SH-SY5Y (cell line): ENCODE measurements around the gene BRS3.

ENCODE experiments used
- GATA2 ChIP-seq: IDR thresholded peaks from 2 replicates; pipeline ENCODE4 v1.6.1; 2011; ENCODE audit warnings: mild to moderate bottlenecking, low read depth, low read length
- GATA3 ChIP-seq: IDR thresholded peaks from 2 replicates; pipeline ENCODE4 v1.6.1; 2011; ENCODE audit warnings: low read depth, mild to moderate bottlenecking, low read length, moderate library complexity

Gene BRS3

GRCh38 chrX:136487647-136488046 lies at the start of gene BRS3:
TSS of gene BRS3 (plus strand) at chrX:136487947. CDS start at chrX:136488115, 168 bp downstream.
- TF ChIP-seq GATA2, result no peak
- no peak for TF ChIP-seq GATA3

GRCh38 chrX:136438192-136438591 lies 49.6 kb upstream of the BRS3 start:
- TF ChIP-seq GATA3 (no peak), GATA2 (no peak)

GRCh38 chrX:136446208-136446607 lies 41.5 kb upstream of the BRS3 start:
- TF ChIP-seq GATA2 (no peak), GATA3 (no peak)

GRCh38 chrX:136447308-136447707 lies 40.4 kb upstream of the BRS3 start:
- TF ChIP-seq GATA2 (no peak), GATA3 (no peak)

GRCh38 chrX:136447968-136448367 lies 39.8 kb upstream of the BRS3 start:
- no peak for TF ChIP-seq GATA2
- TF ChIP-seq GATA3, result no peak

- TF ChIP-seq GATA2, result no peak
- no peak for TF ChIP-seq GATA3
These were observed 37.5 kb upstream of the BRS3 start for GRCh38 chrX:136450050-136450830.

GRCh38 chrX:136452614-136453013 lies 35.1 kb upstream of the BRS3 start:
- TF ChIP-seq GATA2 (no peak), GATA3 (no peak)

GRCh38 chrX:136453114-136453513 lies 34.6 kb upstream of the BRS3 start:
- no peak for TF ChIP-seq GATA3
- TF ChIP-seq GATA2, result no peak

GRCh38 chrX:136453771-136454170 lies 34.0 kb upstream of the BRS3 start:
- TF ChIP-seq GATA3 (no peak), GATA2 (no peak)

GRCh38 chrX:136456133-136456532 lies 31.6 kb upstream of the BRS3 start:
- TF ChIP-seq GATA2 (no peak), GATA3 (no peak)

GRCh38 chrX:136457303-136457917 lies 30.3 kb upstream of the BRS3 start:
- no peak for TF ChIP-seq GATA2
- no peak for TF ChIP-seq GATA3

- TF ChIP-seq GATA2 (no peak), GATA3 (no peak)
These were observed 23.2 kb upstream of the BRS3 start for GRCh38 chrX:136464589-136464988.

GRCh38 chrX:136467303-136467702 lies 20.4 kb upstream of the BRS3 start:
- no peak for TF ChIP-seq GATA2
- no peak for TF ChIP-seq GATA3

- TF ChIP-seq GATA3, result no peak
- no peak for TF ChIP-seq GATA2
These were observed 19.2 kb upstream of the BRS3 start for GRCh38 chrX:136468391-136469103.
